ENCODE results near the gene NLRP3.
"Not testable (repeated sequence)": the region's sequence is repeated elsewhere in the genome, so short reads cannot be mapped to it uniquely, and the experiment has no call there.

Gene NLRP3

GRCh38 chr1:247390996-247391395 lies 25.0 kb upstream of the NLRP3 start:
- no peak for DNase-seq (ENCODE audit: low spot score)

DNA sequence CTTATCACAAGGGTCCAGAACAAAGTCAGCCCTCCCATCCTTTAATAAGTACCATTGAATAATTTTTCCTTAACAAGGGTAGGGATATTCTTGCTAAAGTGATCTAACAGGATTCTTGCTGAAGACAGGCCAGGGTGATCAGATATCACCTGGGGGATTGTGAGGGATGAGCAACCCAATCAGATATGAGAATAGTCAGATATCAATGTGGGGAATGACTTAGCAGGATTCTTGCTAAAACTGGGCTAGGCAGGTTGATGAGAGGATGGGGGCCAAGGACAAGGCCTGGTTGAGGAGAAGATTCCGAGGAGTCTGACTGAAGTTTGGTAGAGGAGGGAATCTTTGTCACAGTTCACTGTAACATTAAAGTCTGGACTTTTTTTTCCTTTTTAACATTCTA lies 23.9 kb upstream of the NLRP3 start:
- DNase-seq (ENCODE audit: low spot score), result no peak

DNA sequence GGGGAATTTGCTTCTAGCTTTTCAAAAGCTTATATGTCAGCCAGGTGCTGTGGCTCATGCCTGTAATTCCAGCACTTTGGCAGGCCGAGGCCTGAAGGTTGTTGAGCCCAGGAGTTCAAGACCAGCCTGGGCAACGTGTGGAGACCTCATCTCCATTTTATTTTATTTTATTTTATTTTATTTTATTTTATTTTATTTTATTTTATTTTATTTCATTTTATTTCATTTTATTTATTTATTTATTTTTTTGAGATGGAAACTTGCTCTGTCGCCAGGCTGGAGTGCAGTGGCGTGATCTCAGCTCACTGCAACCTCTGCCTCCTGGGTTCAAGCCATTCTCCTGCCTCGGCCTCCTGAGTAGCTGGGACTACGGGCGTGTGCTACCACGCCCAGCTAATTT lies 20.9 kb upstream of the NLRP3 start:
- DNase-seq (ENCODE audit: low spot score), result not testable (repeated sequence)

- no peak for DNase-seq (ENCODE audit: low spot score)
Measured at GRCh38 chr1:247400685-247401084, 15.3 kb upstream of the NLRP3 start.

GRCh38 chr1:247401310-247402119 lies 14.5 kb upstream of the NLRP3 start:
- DNase-seq (ENCODE audit: low spot score), result no peak

DNA sequence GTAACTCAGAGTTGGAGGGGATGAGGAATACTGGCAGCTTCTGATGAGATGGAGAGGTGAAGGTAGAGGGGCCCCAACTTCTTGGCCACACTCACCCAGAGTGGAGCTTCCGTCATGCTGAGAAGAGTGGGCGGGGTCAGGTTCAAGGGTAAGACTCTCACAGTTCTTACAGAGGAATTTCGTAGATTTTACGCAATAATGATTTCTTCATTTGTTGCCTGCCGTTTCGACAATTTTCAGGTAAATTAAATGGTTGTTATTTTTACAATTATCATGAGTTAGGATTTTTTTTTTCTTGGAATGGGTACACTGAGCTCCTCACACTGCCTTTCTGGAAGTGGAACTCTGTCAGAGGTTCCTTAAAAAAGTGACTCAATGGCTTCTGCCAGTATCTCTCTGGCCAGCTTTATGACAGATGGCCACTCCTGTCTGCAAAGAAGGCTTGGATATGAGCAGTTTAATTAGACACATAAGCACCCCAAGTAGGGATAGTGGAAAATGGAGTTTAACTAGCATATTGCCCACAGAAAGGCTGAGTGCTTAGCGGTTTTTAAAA lies 13.8 kb upstream of the NLRP3 start:
- DNase-seq (ENCODE audit: low spot score), result no peak

DNA sequence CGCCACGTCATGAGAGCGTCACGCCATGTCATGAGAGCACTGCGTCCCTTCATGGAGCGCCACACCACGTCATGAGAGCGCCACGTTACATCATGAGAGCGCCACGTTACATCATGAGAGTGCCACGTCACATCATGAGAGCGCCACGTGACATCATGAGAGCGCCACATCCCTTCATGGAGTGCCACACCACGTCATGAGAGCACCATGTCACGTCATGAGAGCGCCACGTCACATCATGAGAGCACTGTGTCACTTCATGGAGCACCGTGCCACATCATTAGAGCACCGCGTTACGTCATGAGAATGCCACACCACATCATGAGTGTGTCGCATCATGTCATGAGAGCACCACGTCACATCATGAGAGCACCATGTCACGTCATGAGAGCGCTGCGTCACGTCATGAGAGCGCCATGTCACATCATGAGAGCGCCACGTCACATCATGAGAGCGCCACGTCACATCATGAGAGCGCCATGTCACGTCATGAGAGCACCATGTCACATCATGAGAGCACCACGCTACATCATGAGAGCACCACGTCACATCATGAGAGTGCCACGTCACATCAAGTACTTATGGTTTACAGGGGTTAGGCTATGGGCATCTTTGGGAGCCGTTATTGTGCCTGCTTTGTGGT lies 9.8 kb upstream of the NLRP3 start:
- no peak for DNase-seq (ENCODE audit: low spot score)

DNA sequence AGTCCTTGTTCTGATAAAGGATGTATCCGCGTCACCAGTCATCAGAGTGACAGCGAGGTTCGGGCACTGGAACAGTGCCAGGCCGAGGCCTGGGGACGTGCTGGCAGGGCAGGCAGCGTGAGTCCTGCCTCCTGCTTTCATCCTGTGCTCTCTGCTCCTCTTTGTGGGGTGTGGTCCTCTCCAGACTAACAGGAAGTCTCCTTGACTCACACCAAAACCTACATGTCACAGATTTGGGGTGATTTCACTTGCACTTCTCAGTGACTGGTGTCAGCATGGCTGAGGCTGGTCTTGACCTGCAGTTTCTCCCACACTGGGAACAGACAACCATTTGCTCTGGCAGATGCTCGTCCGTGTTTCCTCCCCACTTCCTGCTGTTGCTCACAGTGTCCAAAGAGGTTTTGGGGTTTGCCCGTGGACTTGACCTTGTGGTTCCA lies 8.8 kb upstream of the NLRP3 start:
- no peak for DNase-seq (ENCODE audit: low spot score)

GRCh38 chr1:247408100-247408499 lies 7.9 kb upstream of the NLRP3 start:
- no peak for DNase-seq (ENCODE audit: low spot score)

DNA sequence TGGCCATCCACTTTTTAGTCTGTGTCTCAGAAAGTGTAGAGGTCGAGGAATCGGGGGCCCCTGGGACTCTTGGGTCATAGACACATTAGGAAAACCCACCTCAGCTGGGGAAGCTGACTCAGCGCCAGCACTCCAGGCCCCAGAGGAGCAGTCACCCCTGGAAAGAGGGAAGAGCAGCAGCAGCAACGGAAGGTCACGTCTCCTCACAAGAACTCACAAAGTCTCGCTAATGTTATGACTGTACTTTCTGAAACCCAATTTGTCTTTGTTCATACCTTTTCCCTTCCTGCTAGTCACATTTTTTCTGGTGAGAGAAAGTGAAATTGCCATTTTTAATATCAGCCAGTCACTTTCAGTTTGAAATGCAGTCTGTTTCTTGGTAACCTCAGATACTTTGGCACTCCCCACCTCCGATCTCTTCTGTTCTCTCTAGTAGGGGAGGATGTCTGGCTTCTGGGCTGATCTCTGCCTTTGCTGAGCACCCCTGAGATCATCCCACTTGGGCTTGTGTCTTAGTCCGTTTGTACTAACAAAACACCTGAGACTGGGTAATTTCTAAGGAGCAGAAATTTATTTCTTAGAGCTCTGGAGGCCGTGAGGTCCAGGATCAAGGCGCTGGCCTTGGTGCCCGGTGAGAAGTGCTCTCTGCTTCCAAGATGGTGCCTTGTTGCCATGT lies 6.0 kb upstream of the NLRP3 start:
- DNase-seq (ENCODE audit: low spot score), result no peak

DNA sequence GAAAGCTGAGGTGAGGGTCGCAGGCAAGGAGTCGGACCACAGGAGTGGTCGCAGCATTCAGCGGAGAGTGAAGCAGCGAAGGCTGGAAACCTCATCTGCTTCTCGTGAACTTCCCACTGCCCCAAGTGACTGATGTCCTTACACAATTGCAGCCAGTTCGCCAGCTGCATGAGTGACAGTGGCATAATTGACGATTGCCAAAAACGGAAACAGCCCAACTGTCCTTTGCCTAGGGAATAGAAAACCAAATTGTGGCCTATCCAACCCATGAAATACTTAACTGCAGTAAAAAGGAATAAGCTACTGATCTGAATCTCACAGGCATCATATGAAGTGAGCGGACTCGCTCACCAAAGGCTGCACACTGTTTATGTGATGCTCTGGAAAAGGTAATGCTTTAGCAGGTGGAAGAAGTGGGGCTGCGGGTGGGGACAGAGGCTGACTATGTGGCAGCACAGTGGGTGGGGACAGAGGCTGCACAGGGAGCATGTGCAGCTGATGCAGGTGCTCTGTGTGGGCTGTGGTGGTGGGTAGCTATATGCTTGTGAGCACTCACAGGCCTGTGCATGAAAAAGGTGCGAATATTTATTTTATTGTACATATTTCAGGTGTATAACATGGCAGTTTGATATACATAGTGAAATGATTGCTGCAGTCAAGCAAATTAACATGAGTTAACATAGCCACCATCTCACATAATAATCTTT lies 4.2 kb upstream of the NLRP3 start:
- no peak for DNase-seq (ENCODE audit: low spot score)

GRCh38 chr1:247417831-247418230 lies 1.9 kb downstream of the NLRP3 start:
- DNase-seq (ENCODE audit: low spot score), result no peak

DNA sequence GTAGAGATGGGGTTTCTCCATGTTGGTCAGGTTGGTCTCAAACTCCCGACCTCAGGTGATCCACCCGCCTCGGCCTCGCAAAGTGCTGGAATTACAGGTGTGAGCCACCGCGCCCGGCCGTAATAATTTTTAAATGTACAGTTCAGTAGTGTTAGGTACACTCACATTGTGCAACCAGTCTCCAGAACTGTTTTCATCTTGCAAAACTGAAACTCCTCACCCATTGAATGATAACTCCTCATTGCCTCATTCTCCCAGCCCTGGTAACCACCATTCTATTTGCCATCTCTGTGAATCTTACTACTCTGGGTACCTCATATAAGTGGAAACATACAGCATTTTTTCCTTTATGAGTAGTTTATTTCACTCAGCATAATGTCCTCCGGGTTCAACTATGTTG lies 3.4 kb downstream of the NLRP3 start:
- no peak for DNase-seq (ENCODE audit: low spot score)

DNA sequence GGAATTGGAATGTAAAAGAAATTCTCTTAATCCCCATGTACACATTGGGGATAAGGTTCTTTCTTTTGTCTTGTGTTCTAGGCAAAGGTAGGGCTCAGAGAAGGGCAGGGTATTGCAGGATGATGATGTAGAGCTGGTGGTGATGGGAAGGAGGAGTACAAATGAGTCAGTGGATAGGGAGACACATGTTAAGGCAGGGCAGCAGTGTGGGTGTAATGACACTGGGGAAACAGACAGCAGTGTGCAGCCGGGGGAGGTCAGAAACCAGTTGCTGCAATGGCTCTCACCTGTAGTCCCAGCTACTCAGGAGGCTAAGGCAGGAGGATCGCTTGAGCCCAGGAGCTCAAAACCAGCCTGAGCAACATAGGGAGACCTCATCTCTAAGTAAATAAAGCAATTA lies 5.1 kb downstream of the NLRP3 start:
- no peak for DNase-seq (ENCODE audit: low spot score)

DNA sequence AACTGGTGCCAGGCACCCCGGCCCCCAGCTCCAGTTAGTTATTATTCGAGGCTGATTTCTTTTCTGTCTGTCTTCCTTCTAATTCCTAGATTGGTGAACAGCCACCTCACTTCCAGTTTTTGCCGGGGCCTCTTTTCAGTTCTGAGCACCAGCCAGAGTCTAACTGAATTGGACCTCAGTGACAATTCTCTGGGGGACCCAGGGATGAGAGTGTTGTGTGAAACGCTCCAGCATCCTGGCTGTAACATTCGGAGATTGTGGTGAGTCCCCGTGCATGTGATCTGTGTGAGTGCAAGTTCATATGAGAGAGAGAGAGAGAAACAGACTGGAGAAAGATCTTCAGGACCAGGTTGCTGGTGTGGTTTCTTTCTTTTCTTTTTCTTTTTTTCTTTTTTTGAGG lies 13.5 kb downstream of the NLRP3 start:
- no peak for DNase-seq (ENCODE audit: low spot score)

- no peak for DNase-seq (ENCODE audit: low spot score)
Measured at GRCh38 chr1:247430434-247430833, 14.5 kb downstream of the NLRP3 start.

GRCh38 chr1:247431643-247432042 lies 15.7 kb downstream of the NLRP3 start:
- DNase-seq (ENCODE audit: low spot score), result no peak

GRCh38 chr1:247434005-247434404 lies 18.0 kb downstream of the NLRP3 start:
- DNase-seq (ENCODE audit: low spot score), result no peak

GRCh38 chr1:247435030-247435758 lies 19.2 kb downstream of the NLRP3 start:
- DNase-seq (ENCODE audit: low spot score), result no peak

- no peak for DNase-seq (ENCODE audit: low spot score)
Measured at GRCh38 chr1:247435759-247436147, 19.8 kb downstream of the NLRP3 start.

Data from AG08396 (cell line).